GM18517 (cell line): ENCODE results near the gene MIOS.
"Not testable (repeated sequence)": the region's sequence is repeated elsewhere in the genome, so short reads cannot be mapped to it uniquely, and the experiment has no call there.

Source experiments
- ATAC-seq: cut with Tn5 transposase; IDR thresholded peaks from one replicate; pipeline ENCODE4 v1.9.1; 2021; ENCODE audit warnings: mild to moderate bottlenecking, moderate library complexity; ENCODE audit not compliant: unreplicated experiment

MIOS gene

DNA sequence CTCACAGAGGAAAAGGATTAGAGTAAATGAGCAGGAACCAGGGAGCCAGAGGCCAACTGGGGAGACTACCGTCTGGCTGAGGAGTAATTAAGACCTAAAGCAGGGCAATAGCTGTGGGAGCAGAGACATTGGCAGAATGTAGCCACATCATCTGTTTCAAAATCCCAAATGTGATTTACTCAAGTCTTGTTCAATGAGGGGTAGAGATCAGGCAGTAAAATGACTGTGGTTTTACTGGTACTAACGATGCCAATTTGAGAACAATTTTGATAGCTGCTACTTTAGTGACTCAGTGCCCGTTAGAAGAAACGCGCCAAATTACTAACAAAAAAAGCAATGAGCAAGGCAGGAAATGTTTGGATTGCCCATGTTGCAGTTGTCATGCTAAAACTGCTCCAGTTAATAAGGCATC, 12.7 kb upstream of the MIOS start:
- ATAC-seq, result no peak

- ATAC-seq, result no peak
Observed at GRCh38 chr7:7554649-7555575, 11.8 kb upstream of the MIOS start.

- ATAC-seq, result no peak
Observed at GRCh38 chr7:7556852-7557251, 9.8 kb upstream of the MIOS start.

DNA sequence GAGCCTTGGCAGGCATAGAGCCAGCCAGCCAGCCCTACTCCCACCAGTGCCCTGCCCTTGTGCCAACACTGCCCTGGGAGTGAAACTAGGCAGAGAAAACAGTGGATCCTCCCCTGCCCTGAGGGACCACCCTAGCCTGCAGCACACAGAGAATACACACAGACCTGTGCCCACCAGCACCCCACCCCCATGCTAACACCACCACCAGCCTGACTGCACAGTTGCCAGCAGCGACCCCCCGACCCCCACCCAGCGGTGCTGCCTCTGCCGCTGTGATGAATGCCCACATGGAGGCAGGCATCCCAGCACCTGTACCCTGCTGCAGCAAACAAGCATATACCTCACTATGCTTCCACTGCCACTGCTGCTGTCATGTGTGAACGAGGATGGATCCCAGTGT, 9.4 kb upstream of the MIOS start:
- ATAC-seq, result no peak

GRCh38 chr7:7561591-7561990, 5.1 kb upstream of the MIOS start:
- ATAC-seq, result not testable (repeated sequence)

- no peak for ATAC-seq
Observed at GRCh38 chr7:7562736-7563135, 3.9 kb upstream of the MIOS start.

- no peak for ATAC-seq
Observed at GRCh38 chr7:7563269-7563668, 3.4 kb upstream of the MIOS start.

DNA sequence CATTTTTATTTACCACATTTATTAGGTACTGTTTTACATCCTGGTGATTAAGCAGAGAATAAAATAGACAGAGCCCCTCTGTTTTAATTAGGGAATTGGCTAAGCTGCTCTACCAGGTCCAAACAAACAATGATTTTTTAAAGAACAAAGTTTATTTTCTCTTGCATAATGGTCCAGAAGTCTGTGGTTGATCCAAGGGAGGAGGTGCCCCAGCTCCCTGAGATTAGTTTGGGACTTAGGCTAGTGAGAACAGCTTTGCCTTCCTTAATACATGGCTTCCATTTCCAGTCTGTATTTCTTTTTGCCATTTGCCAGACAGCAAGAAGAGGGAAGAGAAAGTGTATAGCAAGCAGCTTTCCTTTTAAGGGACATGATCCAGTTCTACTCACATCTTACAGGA, 2.9 kb upstream of the MIOS start:
- no peak for ATAC-seq

DNA sequence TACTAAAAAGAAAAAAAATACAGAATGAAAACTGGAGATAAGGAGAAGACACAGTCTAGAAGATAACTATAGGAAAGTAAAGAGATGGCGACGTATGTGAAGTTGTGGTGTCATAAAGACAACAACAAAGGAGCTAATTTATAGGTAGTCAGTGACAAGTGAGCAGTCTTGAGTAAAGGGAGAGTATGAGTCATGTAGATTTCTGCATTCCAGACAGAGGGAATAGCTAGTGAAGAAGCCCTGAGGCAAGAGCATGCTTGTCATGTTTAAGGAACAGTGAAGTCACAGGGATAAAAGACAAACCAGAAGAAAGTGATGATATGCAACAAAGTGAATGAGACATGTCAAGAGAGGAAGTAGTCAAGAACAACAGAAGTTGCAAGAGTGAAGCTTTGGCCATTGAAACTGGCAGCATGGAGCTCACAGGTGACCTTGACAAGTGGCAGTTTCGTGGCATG, 2.3 kb upstream of the MIOS start:
- ATAC-seq, result no peak

DNA sequence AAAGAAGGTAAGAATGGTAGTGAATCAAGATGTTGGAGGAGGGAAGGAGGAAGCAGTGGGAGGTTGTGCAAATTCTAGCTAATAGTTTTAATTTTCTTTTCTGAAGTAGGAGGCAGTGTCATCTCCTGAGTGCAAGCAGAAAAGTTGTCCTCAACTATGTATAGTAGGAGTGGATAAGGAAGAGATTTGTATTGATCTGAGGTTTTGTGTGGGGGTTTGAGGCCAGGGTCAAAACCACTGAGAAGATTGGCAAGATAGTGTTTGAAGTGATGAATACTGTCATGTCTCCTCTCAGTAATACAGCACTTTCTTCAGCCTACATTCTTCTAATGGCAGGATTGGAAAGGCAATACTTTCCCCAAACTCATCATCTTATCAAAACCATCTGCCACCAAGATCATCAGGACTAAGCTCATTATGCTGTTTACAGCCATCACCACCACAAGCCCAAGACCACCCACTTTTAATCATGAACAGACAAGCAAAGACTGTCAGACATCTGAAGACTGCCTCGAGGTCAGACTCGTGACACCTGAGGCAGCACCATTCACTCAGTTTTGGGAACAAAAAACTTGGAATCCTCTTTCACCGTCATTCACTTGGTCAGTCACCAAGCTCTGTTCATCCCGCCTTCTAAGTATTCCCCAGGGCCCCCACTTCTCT, 1.5 kb upstream of the MIOS start:
- no peak for ATAC-seq

DNA sequence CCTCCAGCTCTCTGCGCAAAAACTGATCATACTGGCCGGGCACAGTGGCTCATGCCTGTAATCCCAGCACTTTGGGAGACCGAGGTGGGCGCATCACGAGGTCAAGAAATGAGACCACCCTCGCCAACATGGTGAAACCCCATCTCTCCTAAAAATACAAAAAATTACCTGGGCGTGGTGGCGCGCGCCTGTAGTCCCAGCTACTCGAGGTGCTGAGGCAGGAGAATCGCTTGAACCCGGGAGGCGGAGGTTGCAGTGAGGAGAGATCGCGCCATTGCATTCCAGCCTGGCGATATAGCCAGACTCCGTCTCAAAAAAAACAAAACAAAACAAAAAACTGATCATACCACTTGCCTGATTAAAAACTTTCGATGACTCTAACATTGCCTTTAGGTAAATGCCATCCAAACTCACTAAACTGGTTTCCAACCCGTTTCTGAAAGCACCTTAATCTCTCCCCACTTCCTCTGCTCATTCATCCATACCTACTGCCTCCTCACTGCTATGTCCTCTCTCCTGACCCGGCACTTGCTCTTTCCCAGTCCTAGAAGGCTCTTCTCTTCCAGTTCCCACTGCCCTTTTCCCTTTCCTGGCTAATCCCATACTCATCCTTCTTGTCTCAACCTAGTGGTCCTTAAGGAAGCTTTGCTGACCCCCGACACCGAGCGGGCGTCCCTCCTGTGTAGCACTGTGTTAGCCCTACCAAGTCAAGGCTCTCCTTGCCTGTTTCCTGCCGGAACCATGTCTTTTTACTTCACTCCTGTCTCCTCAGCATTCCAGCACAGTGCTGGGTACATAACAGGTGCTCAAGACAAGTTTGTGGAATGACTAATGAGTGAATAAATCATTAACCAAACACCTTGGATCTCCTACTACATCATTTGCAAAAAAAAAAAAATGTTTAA, 686 bp upstream of the MIOS start:
- ATAC-seq, result peak; percentile 48

GRCh38 chr7:7567898-7568531, 1.3 kb downstream of the MIOS start:
- no peak for ATAC-seq

DNA sequence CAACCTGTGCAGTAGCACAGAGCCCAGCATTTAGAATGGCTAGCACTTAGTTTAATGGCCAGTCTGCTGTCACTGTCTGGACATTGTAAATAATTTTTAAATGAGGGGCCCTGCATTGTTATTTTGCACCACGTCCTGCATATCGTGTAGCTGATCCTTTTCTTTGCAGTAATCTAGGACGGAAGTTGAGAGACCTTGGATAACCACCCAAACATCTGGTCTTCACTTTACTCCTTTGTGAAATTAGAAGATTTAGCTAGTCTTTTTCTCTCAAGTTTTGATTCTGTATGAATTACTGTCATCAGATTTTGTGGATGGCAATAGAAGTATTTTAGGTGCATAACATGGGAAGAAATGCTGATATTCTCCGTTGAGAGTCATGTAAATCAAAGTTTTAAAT, 1.9 kb downstream of the MIOS start:
- no peak for ATAC-seq

DNA sequence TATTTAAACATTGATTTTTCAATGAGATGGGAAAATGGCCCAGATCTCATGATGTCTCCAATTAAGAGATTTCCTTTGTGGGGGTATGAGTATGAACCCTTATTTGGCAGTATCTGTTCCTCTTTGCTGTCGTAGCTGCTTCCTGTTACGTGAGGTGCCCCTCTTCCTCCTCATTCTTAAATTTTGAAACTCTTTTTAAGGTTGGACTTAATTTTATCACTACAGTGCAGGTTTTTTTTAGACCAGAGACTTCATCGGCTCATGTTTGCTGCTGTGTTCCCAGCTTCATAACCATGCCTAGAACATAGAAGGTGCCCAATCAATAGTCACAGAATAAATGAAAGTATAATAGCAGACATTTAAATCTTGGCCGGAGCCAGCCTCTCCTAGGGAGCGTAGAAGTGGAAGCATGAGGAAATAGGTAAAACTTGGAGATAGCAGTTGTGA, 2.4 kb downstream of the MIOS start:
- ATAC-seq, result peak; percentile 56

DNA sequence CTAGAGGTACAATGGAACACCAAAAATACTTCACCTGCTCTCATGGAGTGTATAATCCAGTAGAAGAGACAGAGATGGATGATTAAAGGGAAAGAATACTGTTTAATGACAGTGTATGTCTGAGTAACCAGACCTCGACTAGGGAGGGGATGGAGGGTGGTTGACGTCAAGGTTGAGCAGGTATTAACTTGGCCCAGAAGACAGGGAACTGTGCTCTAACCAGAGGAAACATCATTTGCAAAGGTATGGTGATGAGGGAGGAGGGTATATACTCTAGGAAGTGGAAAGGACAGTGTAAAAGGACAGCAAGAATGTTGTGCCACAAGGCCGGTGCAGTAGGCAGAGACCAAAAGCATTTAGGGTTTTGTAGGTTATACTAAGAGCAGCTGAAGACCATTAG, 2.9 kb downstream of the MIOS start:
- ATAC-seq, result peak; percentile 24

GRCh38 chr7:7570584-7570983, 3.9 kb downstream of the MIOS start:
- ATAC-seq, result no peak

DNA sequence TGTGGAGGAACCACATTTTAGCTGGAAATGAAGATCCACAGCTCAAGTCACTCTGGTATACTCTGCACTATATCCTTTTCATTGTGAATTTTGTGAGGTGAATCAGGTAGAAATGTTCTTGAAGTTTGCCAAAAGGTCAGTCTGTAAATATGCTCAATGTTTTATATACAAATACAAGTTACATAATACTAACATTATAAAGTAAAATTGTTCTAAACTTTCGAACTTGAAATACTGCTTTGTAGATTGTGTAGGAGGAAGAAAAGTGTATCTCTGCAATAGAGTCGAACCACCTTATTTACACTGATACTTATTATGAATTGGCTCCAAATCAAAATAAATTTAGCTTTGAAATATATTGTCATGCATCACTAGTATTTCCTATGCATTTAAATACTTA, 7.0 kb downstream of the MIOS start:
- no peak for ATAC-seq

DNA sequence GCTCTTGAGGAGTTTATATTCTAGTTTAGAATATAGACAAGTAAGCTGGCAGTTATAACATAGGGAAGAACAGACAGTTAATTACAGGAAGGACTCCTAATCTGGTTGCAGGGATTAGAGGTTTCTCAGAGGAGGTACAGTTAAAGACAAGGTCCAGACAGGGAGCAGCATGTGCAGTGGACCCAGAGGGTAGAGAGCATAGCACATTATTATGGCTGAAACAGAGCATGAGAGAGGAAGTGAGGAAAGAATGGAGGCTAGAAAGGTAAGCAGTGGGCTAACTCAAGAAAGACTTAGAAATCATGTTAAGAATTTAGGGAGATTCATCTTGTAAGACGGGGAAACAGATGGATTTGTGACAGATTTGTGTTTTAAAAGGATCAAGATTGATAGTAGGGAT, 9.7 kb downstream of the MIOS start:
- ATAC-seq, result no peak

- ATAC-seq, result no peak
Observed at GRCh38 chr7:7577888-7578287, 11.2 kb downstream of the MIOS start.

GRCh38 chr7:7579638-7580037, 13.0 kb downstream of the MIOS start:
- no peak for ATAC-seq
